HG03039 (cell line): ENCODE data around the gene FHL2.

Experiments used
- ATAC-seq: cut with Tn5 transposase; IDR thresholded peaks from one replicate; pipeline ENCODE4 v1.9.1; 2021; ENCODE audit warnings: mild to moderate bottlenecking, moderate library complexity; ENCODE audit not compliant: unreplicated experiment

Gene FHL2

GRCh38 chr2:105380432-105381100, 18.3 kb downstream of the FHL2 start:
- ATAC-seq, result no peak

- no peak for ATAC-seq
Observed at GRCh38 chr2:105379741-105380186, 19.1 kb downstream of the FHL2 start.

- no peak for ATAC-seq
Observed at GRCh38 chr2:105378921-105379383, 19.9 kb downstream of the FHL2 start.

- ATAC-seq, result no peak
Observed at GRCh38 chr2:105378276-105378840, 20.5 kb downstream of the FHL2 start.

- no peak for ATAC-seq
Observed at GRCh38 chr2:105377871-105378270, 21.0 kb downstream of the FHL2 start.

- no peak for ATAC-seq
Observed at GRCh38 chr2:105376789-105377240, 22.0 kb downstream of the FHL2 start.

- ATAC-seq, result no peak
Observed at GRCh38 chr2:105376010-105376409, 22.8 kb downstream of the FHL2 start.

- ATAC-seq, result no peak
Observed at GRCh38 chr2:105375001-105375561, 23.8 kb downstream of the FHL2 start.

GRCh38 chr2:105373895-105374401, 24.9 kb downstream of the FHL2 start:
- peak; percentile 77 for ATAC-seq

- peak; percentile 7 for ATAC-seq
Observed at GRCh38 chr2:105373344-105373781, 25.5 kb downstream of the FHL2 start.

GRCh38 chr2:105371810-105372209, 27.0 kb downstream of the FHL2 start:
- no peak for ATAC-seq

GRCh38 chr2:105371156-105371555, 27.7 kb downstream of the FHL2 start:
- no peak for ATAC-seq

- peak; percentile 89 for ATAC-seq
Observed at GRCh38 chr2:105369777-105370690, 28.8 kb downstream of the FHL2 start.

- ATAC-seq, result no peak
Observed at GRCh38 chr2:105368759-105369408, 30.0 kb downstream of the FHL2 start.

- ATAC-seq, result no peak
Observed at GRCh38 chr2:105365206-105365605, 33.6 kb downstream of the FHL2 start.

GRCh38 chr2:105364436-105365139, 34.3 kb downstream of the FHL2 start:
- ATAC-seq, result no peak

- ATAC-seq, result no peak
Observed at GRCh38 chr2:105362862-105363591, 35.8 kb downstream of the FHL2 start.

GRCh38 chr2:105361102-105361889, 37.6 kb downstream of the FHL2 start:
- ATAC-seq, result no peak
